ENCODE results near the gene CCDC127.

GRCh38 chr5:217494-218456, at the start of gene CCDC127, which contains the start of gene SDHA:
- TF ChIP-seq, protein P1, sequence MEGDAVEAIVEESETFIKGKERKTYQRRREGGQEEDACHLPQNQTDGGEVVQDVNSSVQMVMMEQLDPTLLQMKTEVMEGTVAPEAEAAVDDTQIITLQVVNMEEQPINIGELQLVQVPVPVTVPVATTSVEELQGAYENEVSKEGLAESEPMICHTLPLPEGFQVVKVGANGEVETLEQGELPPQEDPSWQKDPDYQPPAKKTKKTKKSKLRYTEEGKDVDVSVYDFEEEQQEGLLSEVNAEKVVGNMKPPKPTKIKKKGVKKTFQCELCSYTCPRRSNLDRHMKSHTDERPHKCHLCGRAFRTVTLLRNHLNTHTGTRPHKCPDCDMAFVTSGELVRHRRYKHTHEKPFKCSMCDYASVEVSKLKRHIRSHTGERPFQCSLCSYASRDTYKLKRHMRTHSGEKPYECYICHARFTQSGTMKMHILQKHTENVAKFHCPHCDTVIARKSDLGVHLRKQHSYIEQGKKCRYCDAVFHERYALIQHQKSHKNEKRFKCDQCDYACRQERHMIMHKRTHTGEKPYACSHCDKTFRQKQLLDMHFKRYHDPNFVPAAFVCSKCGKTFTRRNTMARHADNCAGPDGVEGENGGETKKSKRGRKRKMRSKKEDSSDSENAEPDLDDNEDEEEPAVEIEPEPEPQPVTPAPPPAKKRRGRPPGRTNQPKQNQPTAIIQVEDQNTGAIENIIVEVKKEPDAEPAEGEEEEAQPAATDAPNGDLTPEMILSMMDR (IDR thresholded peaks at IDR 0.05), result peak; percentile 24 to 65 (median 34)
- TF ChIP-seq POLR2A (IDR thresholded peaks at IDR 0.05), result peak; percentile 81 to 95
